ENCODE data around the gene AK9. TPM values are rescaled to one million over a fixed set of nuclear protein-coding genes. Genes with fewer than 3 reads are reported as not detected.

The AK9 gene
- total RNA-seq, 1 experiment from 2014 or later, result 3.5 TPM

DNA sequence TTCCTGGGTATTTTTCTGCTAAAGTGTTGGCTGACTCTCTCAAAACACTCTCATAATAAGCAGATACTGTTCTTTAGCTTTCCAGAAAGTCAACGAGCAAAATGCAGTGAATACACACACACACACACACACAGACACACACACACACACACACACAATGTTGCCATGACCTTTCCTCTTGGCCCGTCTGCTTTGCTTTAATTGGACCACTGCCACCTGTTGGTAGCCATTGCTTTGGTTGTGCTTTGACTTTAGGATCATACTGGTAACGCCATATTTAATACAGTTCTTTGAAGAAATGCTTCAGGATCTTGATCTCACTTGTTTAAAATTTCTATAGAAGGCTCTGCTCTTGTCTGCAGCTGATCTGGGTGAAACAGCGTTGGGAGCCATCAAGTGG, 4.5 kb upstream of the AK9 start:
- no peak overlapping the region for H3K27ac ChIP-seq (ENCODE audit: low read depth, low read length)
- no peak overlapping the region for H3K4me2 ChIP-seq (ENCODE audit: low read length)
- RAD21 ChIA-PET (ENCODE audit: low non-redundant PET in 1 of 2, low total read pairs in 2 of 2, uncharacterized antibody in 2 of 2, unreplicated experiment in 2 of 2), result no interaction called here
- H3K4me3 ChIP-seq (replicated peaks in 1 of 2; ENCODE audit: low read depth in 1 of 2, low read length in 2 of 2), result no peak overlapping the region
- no peaks in the 10 kb centered on the region for H3K36me3 ChIP-seq (ENCODE audit: control insufficient read depth in 1 of 2, insufficient read depth in 2 of 2, low read length in 2 of 2)
- H3K4me1 ChIP-seq (ENCODE audit: control insufficient read depth in 1 of 2, insufficient read depth in 2 of 2, low read length in 2 of 2), result peaks cover 0 to 12% of the 10 kb centered on the region in 2 experiments; a peak in 1 of 4 replicates
- no peaks in the 10 kb centered on the region for H3K9me2 ChIP-seq (ENCODE audit: insufficient read depth)
- POLR2A ChIA-PET, result no interaction called here
- H4K20me1 ChIP-seq (ENCODE audit: insufficient read depth), result no peaks in the 10 kb centered on the region
- no peaks in the 10 kb centered on the region for H3K9me3 ChIP-seq (ENCODE audit: control insufficient read depth in 1 of 2, insufficient read depth in 1 of 2, low read depth in 1 of 2, low read length in 2 of 2)
- intact Hi-C loops (cut with micrococcal nuclease), result loop anchor here (10.0 kb wide), 1 partner anchor 511 kb away; no protein-coding TSS in a partner anchor
- TF ChIP-seq RAD21 (IDR thresholded peaks at IDR 0.05; ENCODE audit: low read depth), result peak; percentile 27; the same call in 1 of the 2 replicates
- no peak for TF ChIP-seq EZH2 (IDR thresholded peaks at IDR 0.05)
- TF ChIP-seq, protein P1, sequence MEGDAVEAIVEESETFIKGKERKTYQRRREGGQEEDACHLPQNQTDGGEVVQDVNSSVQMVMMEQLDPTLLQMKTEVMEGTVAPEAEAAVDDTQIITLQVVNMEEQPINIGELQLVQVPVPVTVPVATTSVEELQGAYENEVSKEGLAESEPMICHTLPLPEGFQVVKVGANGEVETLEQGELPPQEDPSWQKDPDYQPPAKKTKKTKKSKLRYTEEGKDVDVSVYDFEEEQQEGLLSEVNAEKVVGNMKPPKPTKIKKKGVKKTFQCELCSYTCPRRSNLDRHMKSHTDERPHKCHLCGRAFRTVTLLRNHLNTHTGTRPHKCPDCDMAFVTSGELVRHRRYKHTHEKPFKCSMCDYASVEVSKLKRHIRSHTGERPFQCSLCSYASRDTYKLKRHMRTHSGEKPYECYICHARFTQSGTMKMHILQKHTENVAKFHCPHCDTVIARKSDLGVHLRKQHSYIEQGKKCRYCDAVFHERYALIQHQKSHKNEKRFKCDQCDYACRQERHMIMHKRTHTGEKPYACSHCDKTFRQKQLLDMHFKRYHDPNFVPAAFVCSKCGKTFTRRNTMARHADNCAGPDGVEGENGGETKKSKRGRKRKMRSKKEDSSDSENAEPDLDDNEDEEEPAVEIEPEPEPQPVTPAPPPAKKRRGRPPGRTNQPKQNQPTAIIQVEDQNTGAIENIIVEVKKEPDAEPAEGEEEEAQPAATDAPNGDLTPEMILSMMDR (IDR thresholded peaks at IDR 0.05 in 2 of 3, conservative IDR thresholded peaks at IDR 0.05 in 1 of 3; ENCODE audit: borderline replicate concordance in 1 of 3, insufficient read depth in 1 of 3, low read depth in 2 of 3, low read length in 2 of 3), result peak; percentile 20 to 26 (median 24); a peak in 1 of 6 replicates
- no peak for TF ChIP-seq SRF (IDR thresholded peaks at IDR 0.05; ENCODE audit: low read depth)
- H3K9ac ChIP-seq (ENCODE audit: low read length), result no peak overlapping the region
- H3K79me2 ChIP-seq (ENCODE audit: insufficient read depth, low read length), result no peaks in the 10 kb centered on the region
- CTCF ChIA-PET, result no interaction called here
- no peak overlapping the region for H2AFZ ChIP-seq (ENCODE audit: low read depth, low read length, poor library complexity, severe bottlenecking)
- no peak for ATAC-seq
- no TSS peak for BruUV-seq (replicated peaks)
- H3K27me3 ChIP-seq (ENCODE audit: insufficient read depth, low read length), result no peaks in the 10 kb centered on the region
- no peak for DNase-seq (ENCODE audit: low read depth, low spot score)

DNA sequence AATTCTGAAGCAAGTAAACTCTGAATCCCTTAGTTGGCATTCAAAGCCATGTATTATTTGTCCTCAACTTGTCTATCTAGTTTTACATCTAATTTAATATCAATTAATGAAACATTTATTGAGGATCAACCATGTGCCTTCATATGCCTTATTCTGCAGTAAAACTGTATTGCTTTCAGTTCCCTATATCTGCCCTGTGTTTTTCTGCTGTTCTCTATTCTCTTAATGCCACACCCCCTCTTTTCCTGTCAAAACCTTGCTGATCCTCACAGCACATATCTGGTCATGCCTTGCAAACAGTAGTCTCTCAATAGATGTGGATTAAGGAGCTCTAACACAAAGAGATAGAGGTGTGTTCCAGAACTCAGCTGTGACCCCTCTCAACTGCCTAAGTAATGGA, 2.1 kb upstream of the AK9 start:
- TF ChIP-seq FOSL1 (IDR thresholded peaks at IDR 0.05; ENCODE audit: low read depth), result no peak
- no peak for TF ChIP-seq SP1 (IDR thresholded peaks at IDR 0.05; ENCODE audit: low read depth)
- no peak for TF ChIP-seq JUND (IDR thresholded peaks at IDR 0.05)
- no peak for TF ChIP-seq POLR2A (IDR thresholded peaks at IDR 0.05; ENCODE audit: borderline replicate concordance, extremely low read depth, insufficient read depth, insufficient read length)
- no peak for TF ChIP-seq RAD21 (IDR thresholded peaks at IDR 0.05; ENCODE audit: low read depth)
- TF ChIP-seq CEBPB (IDR thresholded peaks at IDR 0.05; ENCODE audit: low read depth), result no peak
- no TSS peak for BruUV-seq (replicated peaks)
- Histone ChIP-seq H3K9me2 (ENCODE audit: insufficient read depth) (no peaks in the 10 kb centered on the region), H2AFZ (ENCODE audit: low read depth, low read length, poor library complexity, severe bottlenecking) (no peak overlapping the region), H3K9me3 (ENCODE audit: control insufficient read depth in 1 of 2, insufficient read depth in 1 of 2, low read depth in 1 of 2, low read length in 2 of 2) (no peaks in the 10 kb centered on the region), H3K27ac (ENCODE audit: low read depth, low read length) (no peak overlapping the region), H3K4me2 (ENCODE audit: low read length) (no peak overlapping the region), H4K20me1 (ENCODE audit: insufficient read depth) (no peaks in the 10 kb centered on the region), H3K79me2 (ENCODE audit: insufficient read depth, low read length) (no peaks in the 10 kb centered on the region), H3K36me3 (ENCODE audit: control insufficient read depth in 1 of 2, insufficient read depth in 2 of 2, low read length in 2 of 2) (no peaks in the 10 kb centered on the region), H3K4me3 (replicated peaks in 1 of 2; ENCODE audit: low read depth in 1 of 2, low read length in 2 of 2) (no peak overlapping the region), H3K27me3 (ENCODE audit: insufficient read depth, low read length) (0 out of 2 replicates have a peak, but pooled peaks cover 7% of the 10 kb centered on the region), H3K9ac (ENCODE audit: low read length) (no peak overlapping the region), H3K4me1 (ENCODE audit: control insufficient read depth in 1 of 2, insufficient read depth in 2 of 2, low read length in 2 of 2) (peaks cover 0 to 18% of the 10 kb centered on the region in 2 experiments; a peak in 2 of 4 replicates)
- POLR2A ChIA-PET, result interaction anchor here (1.5 kb wide), 1 partner anchor 347 kb away, joined by 3 read pairs; no protein-coding TSS in a partner anchor
- DNase-seq (ENCODE audit: low read depth, low spot score) (no peak), ATAC-seq (no peak)
- intact Hi-C loops (cut with micrococcal nuclease), result loop anchor here (10.0 kb wide), 1 partner anchor 508 kb away; no protein-coding TSS in a partner anchor
- CTCF ChIA-PET, result interaction anchor here (1.9 kb wide), 1 partner anchor 166 kb away, joined by 6 read pairs; no protein-coding TSS in a partner anchor
- RAD21 ChIA-PET (ENCODE audit: low non-redundant PET in 1 of 2, low total read pairs in 2 of 2, uncharacterized antibody in 2 of 2, unreplicated experiment in 2 of 2), result no interaction called here
